Liver (tissue), 9 donors: ENCODE measurements around the gene CAMK2B. TPM values are rescaled to one million over a fixed set of nuclear protein-coding genes. Genes with fewer than 3 reads are reported as not detected.

Experiments
- DNase-seq: peaks from one replicate; pipeline ENCODE4 v3.0.0-alpha.2; 2017; ENCODE audit warnings: low spot score
- H3K27ac ChIP-seq, 2 donors: one replicate each; pipeline ENCODE4 v1.7.0; 2013; ENCODE audit warnings: inconsistent platforms in 2 of 2, low read length in 2 of 2, control low read depth in 1 of 2, low read depth in 1 of 2, mild to moderate bottlenecking in 1 of 2
- H3K27me3 ChIP-seq, 4 donors: one replicate each; pipeline versions ENCODE4 v1.6.1 to v1.7.0; 2013; ENCODE audit warnings: low read length in 3 of 4, inconsistent platforms in 1 of 4, mild to moderate bottlenecking in 1 of 4, moderate library complexity in 1 of 4; ENCODE audit not compliant: control insufficient read depth in 4 of 4, insufficient read depth in 4 of 4
- H3K36me3 ChIP-seq, 4 donors: one replicate each; pipeline versions ENCODE4 v1.6.1 to v1.7.0; 2013; ENCODE audit warnings: low read length in 3 of 4, mild to moderate bottlenecking in 3 of 4, low read depth in 1 of 4, moderate library complexity in 1 of 4; ENCODE audit not compliant: control insufficient read depth in 4 of 4, insufficient read depth in 3 of 4
- H3K4me1 ChIP-seq, 4 donors: one replicate each; pipeline versions ENCODE4 v1.6.1 to v1.7.0; 2013; ENCODE audit warnings: low read length in 3 of 4, mild to moderate bottlenecking in 3 of 4, moderate library complexity in 1 of 4; ENCODE audit not compliant: control insufficient read depth in 4 of 4, insufficient read depth in 4 of 4
- H3K4me3 ChIP-seq, 3 donors: one replicate each; pipeline versions ENCODE4 v1.6.1 to v1.7.0; 2013; ENCODE audit warnings: low read length in 3 of 3, control low read depth in 1 of 3, low read depth in 1 of 3, mild to moderate bottlenecking in 1 of 3
- H3K9ac ChIP-seq, 2 donors: one replicate each; pipeline ENCODE4 v1.7.0; 2013; ENCODE audit warnings: low read length in 2 of 2, mild to moderate bottlenecking in 2 of 2, moderate library complexity in 2 of 2, control low read depth in 1 of 2, low read depth in 1 of 2
- H3K9me3 ChIP-seq, 4 donors: one replicate each; pipeline versions ENCODE4 v1.6.1 to v1.7.0; 2013; ENCODE audit warnings: low read length in 3 of 4; ENCODE audit not compliant: control insufficient read depth in 4 of 4
- EGR1 ChIP-seq, 2 donors: IDR thresholded peaks; 2 replicates each; pipeline ENCODE4 v1.6.1; 2016 to 2018; ENCODE audit warnings: antibody characterized with exemption in 2 of 2, low read depth in 2 of 2
- FOXA1 ChIP-seq: IDR thresholded peaks from 2 replicates; pipeline ENCODE4 v1.6.1; 2016; ENCODE audit warnings: antibody characterized with exemption
- FOXA2 ChIP-seq: IDR thresholded peaks from 2 replicates; pipeline ENCODE4 v1.6.1; 2016; ENCODE audit warnings: antibody characterized with exemption
- GABPA ChIP-seq, 2 donors: IDR thresholded peaks in 1 of 2; conservative IDR thresholded peaks in 1 of 2; 2 replicates each; pipeline ENCODE4 v1.6.1; 2016; ENCODE audit warnings: antibody characterized with exemption in 2 of 2, mild to moderate bottlenecking in 1 of 2, moderate library complexity in 1 of 2
- HNF4A ChIP-seq, 2 donors: conservative IDR thresholded peaks; 2 replicates each; pipeline ENCODE4 v1.6.1; 2016; ENCODE audit warnings: antibody characterized with exemption in 2 of 2, mild to moderate bottlenecking in 2 of 2
- HNF4G ChIP-seq: IDR thresholded peaks from 2 replicates; pipeline ENCODE4 v1.6.1; 2016; ENCODE audit warnings: antibody characterized with exemption
- JUND ChIP-seq, 2 donors: IDR thresholded peaks; 2 replicates each; pipeline ENCODE4 v1.6.1; 2016; ENCODE audit warnings: antibody characterized with exemption in 2 of 2
- NR2F2 ChIP-seq: IDR thresholded peaks from 2 replicates; pipeline ENCODE4 v1.6.1; 2016; ENCODE audit warnings: antibody characterized with exemption
- RXRA ChIP-seq, 2 donors: IDR thresholded peaks; 2 replicates each; pipeline ENCODE4 v1.6.1; 2017 to 2018; ENCODE audit warnings: antibody characterized with exemption in 2 of 2, mild to moderate bottlenecking in 1 of 2
- SP1 ChIP-seq: IDR thresholded peaks from 2 replicates; pipeline ENCODE4 v1.6.1; 2018; ENCODE audit warnings: antibody characterized with exemption, mild to moderate bottlenecking
- YY1 ChIP-seq: IDR thresholded peaks from 2 replicates; pipeline ENCODE4 v1.6.1; 2016; ENCODE audit warnings: antibody characterized with exemption, mild to moderate bottlenecking
- WGBS: extraction: QIAGEN DNeasy Blood & Tissue Kit; methylation state at CpG from one replicate; pipeline ENCODE4 v1.1.7; 2013; 5-methylcytosine and 5-hydroxymethylcytosine counted together
- polyA plus RNA-seq, 2 donors: library from polyadenylated mRNA; stranded (reverse) in 1 of 2; unstranded in 1 of 2; fragments of 200-250 nt in 1 of 2; fragments of >200 nt in 1 of 2; fragmentation: Nextera tagmentation in 1 of 2; extraction: Ambion mirVana in 1 of 2; gene quantifications; one replicate each; pipeline versions ENCODE4 v1.2.1 to v1.2.3, GENCODE V29; 2013 to 2015
- total RNA-seq, 2 donors: library from RNA; depleted of rRNA; stranded (reverse); fragments of >200 nt; gene quantifications; one replicate each; pipeline ENCODE4 v1.2.3, GENCODE V29; 2014
- TF ChIP-seq, protein P1 (sequence below): IDR thresholded peaks from 2 replicates; pipeline ENCODE4 v1.6.1; 2016; ENCODE audit warnings: antibody characterized with exemption, mild to moderate bottlenecking
- TF ChIP-seq, protein P2 (sequence below): IDR thresholded peaks from 2 replicates; pipeline ENCODE4 v1.6.1; 2016; ENCODE audit warnings: antibody characterized with exemption
- TF ChIP-seq, protein P3 (sequence below): IDR thresholded peaks from 2 replicates; pipeline ENCODE4 v1.6.1; 2016; ENCODE audit warnings: antibody characterized with exemption
- TF ChIP-seq, protein P4 (sequence below): IDR thresholded peaks from 2 replicates; pipeline ENCODE4 v1.6.1; 2016; ENCODE audit warnings: antibody characterized with exemption
- donor health status: healthy.
- donor health status: healthy.
- donor health status: healthy.
- donor health status: healthy.
- donor health status: healthy.

The CAMK2B gene
- total and polyA plus RNA-seq, 4 donors, result 2.1 to 3.3 (median 2.2) TPM; not detected in 1

DNA sequence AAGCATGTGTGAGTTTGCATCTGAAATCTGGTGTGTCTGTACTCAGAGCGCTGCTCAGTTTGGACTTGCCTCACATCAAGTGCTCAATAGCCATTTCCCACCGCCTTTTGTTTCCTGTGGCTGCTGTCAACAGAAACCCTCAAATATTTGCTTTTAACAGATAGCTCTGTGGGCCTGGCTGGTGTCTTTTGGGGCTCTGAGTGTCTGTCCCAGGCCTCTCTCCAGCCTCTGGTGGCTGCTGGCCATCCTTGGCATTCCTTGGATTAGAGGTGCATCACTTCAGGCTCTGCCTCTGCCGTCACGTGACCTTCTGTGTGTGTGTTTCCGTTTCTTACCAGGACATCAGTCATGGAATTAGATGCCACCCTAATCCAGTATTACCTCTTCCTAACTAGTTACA lies 115.3 kb downstream of the CAMK2B start (continued):
- TF ChIP-seq, protein P1, sequence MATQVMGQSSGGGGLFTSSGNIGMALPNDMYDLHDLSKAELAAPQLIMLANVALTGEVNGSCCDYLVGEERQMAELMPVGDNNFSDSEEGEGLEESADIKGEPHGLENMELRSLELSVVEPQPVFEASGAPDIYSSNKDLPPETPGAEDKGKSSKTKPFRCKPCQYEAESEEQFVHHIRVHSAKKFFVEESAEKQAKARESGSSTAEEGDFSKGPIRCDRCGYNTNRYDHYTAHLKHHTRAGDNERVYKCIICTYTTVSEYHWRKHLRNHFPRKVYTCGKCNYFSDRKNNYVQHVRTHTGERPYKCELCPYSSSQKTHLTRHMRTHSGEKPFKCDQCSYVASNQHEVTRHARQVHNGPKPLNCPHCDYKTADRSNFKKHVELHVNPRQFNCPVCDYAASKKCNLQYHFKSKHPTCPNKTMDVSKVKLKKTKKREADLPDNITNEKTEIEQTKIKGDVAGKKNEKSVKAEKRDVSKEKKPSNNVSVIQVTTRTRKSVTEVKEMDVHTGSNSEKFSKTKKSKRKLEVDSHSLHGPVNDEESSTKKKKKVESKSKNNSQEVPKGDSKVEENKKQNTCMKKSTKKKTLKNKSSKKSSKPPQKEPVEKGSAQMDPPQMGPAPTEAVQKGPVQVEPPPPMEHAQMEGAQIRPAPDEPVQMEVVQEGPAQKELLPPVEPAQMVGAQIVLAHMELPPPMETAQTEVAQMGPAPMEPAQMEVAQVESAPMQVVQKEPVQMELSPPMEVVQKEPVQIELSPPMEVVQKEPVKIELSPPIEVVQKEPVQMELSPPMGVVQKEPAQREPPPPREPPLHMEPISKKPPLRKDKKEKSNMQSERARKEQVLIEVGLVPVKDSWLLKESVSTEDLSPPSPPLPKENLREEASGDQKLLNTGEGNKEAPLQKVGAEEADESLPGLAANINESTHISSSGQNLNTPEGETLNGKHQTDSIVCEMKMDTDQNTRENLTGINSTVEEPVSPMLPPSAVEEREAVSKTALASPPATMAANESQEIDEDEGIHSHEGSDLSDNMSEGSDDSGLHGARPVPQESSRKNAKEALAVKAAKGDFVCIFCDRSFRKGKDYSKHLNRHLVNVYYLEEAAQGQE, result no peak
- no peak for TF ChIP-seq GABPA (IDR thresholded peaks at IDR 0.05 in 1 of 2, conservative IDR thresholded peaks at IDR 0.05 in 1 of 2)
- no peak for TF ChIP-seq RXRA (IDR thresholded peaks at IDR 0.05)
- TF ChIP-seq, protein P2, sequence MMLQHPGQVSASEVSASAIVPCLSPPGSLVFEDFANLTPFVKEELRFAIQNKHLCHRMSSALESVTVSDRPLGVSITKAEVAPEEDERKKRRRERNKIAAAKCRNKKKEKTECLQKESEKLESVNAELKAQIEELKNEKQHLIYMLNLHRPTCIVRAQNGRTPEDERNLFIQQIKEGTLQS, result no peak
- TF ChIP-seq EGR1 (IDR thresholded peaks at IDR 0.05; ENCODE audit: low read depth in 2 of 2), result no peak
- TF ChIP-seq HNF4G, result no peak
- TF ChIP-seq YY1, result no peak
- TF ChIP-seq HNF4A (conservative IDR thresholded peaks at IDR 0.05), result no peak

DNA sequence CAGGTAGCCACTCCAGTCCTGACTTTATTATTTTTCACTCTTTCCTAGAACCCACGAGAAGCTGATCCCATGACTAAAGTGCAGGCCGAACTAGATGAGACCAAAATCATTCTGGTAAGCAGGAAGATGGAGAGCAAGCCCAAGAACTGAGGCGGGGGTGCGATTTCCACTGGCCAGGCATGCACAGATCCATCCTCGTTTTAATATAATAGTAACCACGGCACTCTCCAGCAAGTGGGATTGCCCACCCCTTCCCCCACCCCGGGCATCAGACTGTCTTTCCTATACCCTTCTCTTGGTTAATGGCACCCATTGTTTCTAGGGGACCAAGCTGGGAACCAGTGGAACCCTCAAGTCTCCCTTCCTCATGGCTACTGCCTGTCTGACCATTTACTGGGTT lies 117.3 kb downstream of the CAMK2B start:
- 97% methylated on average over 7 of the region's 7 CpGs for WGBS
- Histone ChIP-seq H3K9me3 (no peaks in the 10 kb centered on the region), H3K4me1 (peaks cover 0 to 6% (median 1%) of the 10 kb centered on the region in 4 donors), H3K27me3 (no peaks in the 10 kb centered on the region), H3K9ac (no peak overlapping the region), H3K4me3 (no peak overlapping the region), H3K27ac (no peak overlapping the region), H3K36me3 (peaks cover 18 to 81% (median 58%) of the 10 kb centered on the region in 4 donors)
- no peak for DNase-seq
- TF ChIP-seq YY1, result no peak
- TF ChIP-seq JUND (IDR thresholded peaks at IDR 0.05), result no peak
- TF ChIP-seq SP1, result no peak
- TF ChIP-seq, protein P1, result no peak
- no peak for TF ChIP-seq HNF4G
- no peak for TF ChIP-seq FOXA2
- TF ChIP-seq, protein P2, result no peak
- TF ChIP-seq NR2F2, result no peak
- TF ChIP-seq, protein P3, sequence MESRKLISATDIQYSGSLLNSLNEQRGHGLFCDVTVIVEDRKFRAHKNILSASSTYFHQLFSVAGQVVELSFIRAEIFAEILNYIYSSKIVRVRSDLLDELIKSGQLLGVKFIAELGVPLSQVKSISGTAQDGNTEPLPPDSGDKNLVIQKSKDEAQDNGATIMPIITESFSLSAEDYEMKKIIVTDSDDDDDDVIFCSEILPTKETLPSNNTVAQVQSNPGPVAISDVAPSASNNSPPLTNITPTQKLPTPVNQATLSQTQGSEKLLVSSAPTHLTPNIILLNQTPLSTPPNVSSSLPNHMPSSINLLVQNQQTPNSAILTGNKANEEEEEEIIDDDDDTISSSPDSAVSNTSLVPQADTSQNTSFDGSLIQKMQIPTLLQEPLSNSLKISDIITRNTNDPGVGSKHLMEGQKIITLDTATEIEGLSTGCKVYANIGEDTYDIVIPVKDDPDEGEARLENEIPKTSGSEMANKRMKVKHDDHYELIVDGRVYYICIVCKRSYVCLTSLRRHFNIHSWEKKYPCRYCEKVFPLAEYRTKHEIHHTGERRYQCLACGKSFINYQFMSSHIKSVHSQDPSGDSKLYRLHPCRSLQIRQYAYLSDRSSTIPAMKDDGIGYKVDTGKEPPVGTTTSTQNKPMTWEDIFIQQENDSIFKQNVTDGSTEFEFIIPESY, result no peak
- no peak for TF ChIP-seq GABPA (IDR thresholded peaks at IDR 0.05 in 1 of 2, conservative IDR thresholded peaks at IDR 0.05 in 1 of 2)
- no peak for TF ChIP-seq FOXA1
- TF ChIP-seq RXRA (IDR thresholded peaks at IDR 0.05), result no peak
- TF ChIP-seq, protein P4, sequence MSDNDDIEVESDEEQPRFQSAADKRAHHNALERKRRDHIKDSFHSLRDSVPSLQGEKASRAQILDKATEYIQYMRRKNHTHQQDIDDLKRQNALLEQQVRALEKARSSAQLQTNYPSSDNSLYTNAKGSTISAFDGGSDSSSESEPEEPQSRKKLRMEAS, result no peak
